HG03565 (cell line): ENCODE data around the gene MET.
"Not testable (repeated sequence)": the region's sequence is repeated elsewhere in the genome, so short reads cannot be mapped to it uniquely, and the experiment has no call there.

Experiments
- ATAC-seq: cut with Tn5 transposase; IDR thresholded peaks from one replicate; pipeline ENCODE4 v1.9.1; 2021; ENCODE audit warnings: mild to moderate bottlenecking, moderate library complexity; ENCODE audit not compliant: unreplicated experiment

Gene MET

GRCh38 chr7:116697761-116698160 lies 25.8 kb downstream of the MET start:
- no peak for ATAC-seq

- ATAC-seq, result no peak
These were observed 26.4 kb downstream of the MET start for GRCh38 chr7:116698396-116698795.

- no peak for ATAC-seq
These were observed 27.1 kb downstream of the MET start for GRCh38 chr7:116698930-116699721.

GRCh38 chr7:116699722-116700120 lies 27.7 kb downstream of the MET start:
- ATAC-seq, result no peak

GRCh38 chr7:116702046-116702785 lies 30.2 kb downstream of the MET start:
- ATAC-seq, result no peak

- no peak for ATAC-seq
These were observed 32.7 kb downstream of the MET start for GRCh38 chr7:116704650-116705228.

GRCh38 chr7:116705419-116705818 lies 33.4 kb downstream of the MET start:
- ATAC-seq, result no peak

GRCh38 chr7:116706668-116707126 lies 34.7 kb downstream of the MET start:
- ATAC-seq, result no peak

GRCh38 chr7:116707289-116707688 lies 35.3 kb downstream of the MET start:
- ATAC-seq, result no peak

- no peak for ATAC-seq
These were observed 36.3 kb downstream of the MET start for GRCh38 chr7:116708248-116708647.

GRCh38 chr7:116708861-116709260 lies 36.9 kb downstream of the MET start:
- no peak for ATAC-seq

GRCh38 chr7:116709336-116709735 lies 37.3 kb downstream of the MET start:
- ATAC-seq, result no peak

- no peak for ATAC-seq
These were observed 38.9 kb downstream of the MET start for GRCh38 chr7:116710764-116711452.

- no peak for ATAC-seq
These were observed 39.8 kb downstream of the MET start for GRCh38 chr7:116711790-116712189.

GRCh38 chr7:116713500-116713899 lies 41.5 kb downstream of the MET start:
- no peak for ATAC-seq

GRCh38 chr7:116713918-116714317 lies 41.9 kb downstream of the MET start:
- no peak for ATAC-seq

GRCh38 chr7:116715077-116715476 lies 43.1 kb downstream of the MET start:
- no peak for ATAC-seq

GRCh38 chr7:116717137-116717536 lies 45.1 kb downstream of the MET start:
- ATAC-seq, result no peak

- not testable (repeated sequence) for ATAC-seq
These were observed 52.0 kb downstream of the MET start for GRCh38 chr7:116723959-116724529.

GRCh38 chr7:116724560-116725231 lies 52.7 kb downstream of the MET start:
- ATAC-seq, result no peak
